KMS-11 (cell line): Measurements from ENCODE around the gene RASL10A.

Experiments
- H2AFZ ChIP-seq: fragments of 200-600 bp; sonication (generic); 2 replicates; pipeline ENCODE4 v1.6.1; 2016; ENCODE audit warnings: antibody characterized with exemption, mixed run types, low read depth
- H3K27ac ChIP-seq: fragments of 200-600 bp; sonication (generic); 2 replicates; pipeline ENCODE4 v1.6.1; 2016; ENCODE audit warnings: mild to moderate bottlenecking, mixed run types
- H3K27me3 ChIP-seq: fragments of 200-600 bp; sonication (generic); 2 replicates; pipeline ENCODE4 v1.6.1; 2017; ENCODE audit warnings: mild to moderate bottlenecking, low read depth, mixed run types, moderate library complexity; ENCODE audit not compliant: insufficient read depth
- H3K36me3 ChIP-seq: fragments of 200-600 bp; sonication (generic); 2 replicates; pipeline ENCODE4 v1.6.1; 2017; ENCODE audit warnings: mild to moderate bottlenecking, mixed run types; ENCODE audit not compliant: insufficient read depth
- H3K4me1 ChIP-seq: fragments of 200-600 bp; sonication (generic); 2 replicates; pipeline ENCODE4 v1.6.1; 2016; ENCODE audit warnings: mild to moderate bottlenecking, low read depth, mixed run types; ENCODE audit not compliant: poor library complexity, severe bottlenecking
- H3K4me2 ChIP-seq: fragments of 200-600 bp; sonication (generic); 2 replicates; pipeline ENCODE4 v1.7.0; 2016; ENCODE audit warnings: mild to moderate bottlenecking, mixed run types
- H3K4me3 ChIP-seq: fragments of 200-600 bp; sonication (generic); IDR thresholded peaks from 2 replicates; pipeline ENCODE4 v1.6.1; 2017; ENCODE audit warnings: low read depth, low read length, mixed read lengths; ENCODE audit not compliant: insufficient read depth
- H3K79me2 ChIP-seq: fragments of 200-600 bp; sonication (generic); 2 replicates; pipeline ENCODE4 v1.6.1; 2016; ENCODE audit warnings: low read depth, mixed run types; ENCODE audit not compliant: insufficient read depth
- H3K9ac ChIP-seq: fragments of 200-600 bp; sonication (generic); 2 replicates; pipeline ENCODE4 v1.6.1; 2016; ENCODE audit warnings: mild to moderate bottlenecking, mixed run types
- H4K20me1 ChIP-seq: fragments of 200-600 bp; sonication (generic); 2 replicates; pipeline ENCODE4 v1.6.1; 2016; ENCODE audit warnings: mild to moderate bottlenecking, mixed run types; ENCODE audit not compliant: insufficient read depth
- CTCF ChIP-seq: fragments of 200-600 bp; sonication (generic); conservative IDR thresholded peaks from 2 replicates; pipeline ENCODE4 v1.6.1; 2017; ENCODE audit warnings: low read depth, mild to moderate bottlenecking, antibody characterized with exemption, low read length, moderate library complexity, mixed read lengths

The RASL10A gene

DNA sequence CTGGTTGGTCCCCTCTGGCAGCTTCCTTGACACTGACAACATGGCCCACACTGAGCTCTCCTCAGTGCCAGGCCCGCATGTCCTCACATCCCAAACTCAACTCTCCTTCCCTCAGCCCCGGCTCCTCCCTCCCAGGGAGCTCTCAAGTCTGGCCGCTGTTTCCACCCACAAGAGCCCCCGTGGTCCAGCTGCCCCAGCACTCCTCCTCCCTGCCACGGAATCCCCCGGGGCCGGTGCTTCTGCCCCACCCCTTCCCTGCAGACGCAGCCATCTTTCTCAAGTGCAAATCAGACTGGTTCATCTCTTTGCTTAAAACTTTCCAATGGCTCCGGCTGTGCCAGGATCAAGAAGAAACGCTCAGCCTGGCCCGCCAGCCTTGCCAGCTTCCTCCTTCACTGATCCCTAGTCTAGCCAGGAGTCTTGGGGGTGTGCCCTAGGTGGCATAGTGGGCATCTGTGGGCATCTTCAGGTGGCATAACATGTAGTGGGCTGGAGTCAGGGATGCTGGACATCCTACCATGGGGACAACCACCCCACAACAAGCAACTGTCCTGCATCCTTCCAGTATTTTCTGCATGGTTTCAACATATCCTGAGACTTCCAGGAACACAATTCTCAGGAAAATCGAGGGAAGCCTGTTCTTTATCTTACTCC is 22.3 kb upstream of the RASL10A start:
- no peak for TF ChIP-seq CTCF
- Histone ChIP-seq H3K4me3 (no peak overlapping the region), H3K36me3 (no peaks in the 10 kb centered on the region), H3K4me2 (no peak overlapping the region), H3K27me3 (no peaks in the 10 kb centered on the region), H3K9ac (no peak overlapping the region), H4K20me1 (no peaks in the 10 kb centered on the region), H3K27ac (no peak overlapping the region), H2AFZ (no peak overlapping the region), H3K4me1 (no peaks in the 10 kb centered on the region), H3K79me2 (no peaks in the 10 kb centered on the region)

GRCh38 chr22:29336751-29337490 is 21.4 kb upstream of the RASL10A start:
- Histone ChIP-seq H3K9ac (no peak overlapping the region), H3K36me3 (no peaks in the 10 kb centered on the region), H3K4me1 (no peaks in the 10 kb centered on the region), H3K4me2 (no peak overlapping the region), H3K27me3 (no peaks in the 10 kb centered on the region), H3K27ac (no peak overlapping the region), H4K20me1 (no peaks in the 10 kb centered on the region), H3K4me3 (no peak overlapping the region), H3K79me2 (no peaks in the 10 kb centered on the region), H2AFZ (no peak overlapping the region)
- no peak for TF ChIP-seq CTCF

GRCh38 chr22:29335656-29336055 is 20.2 kb upstream of the RASL10A start:
- Histone ChIP-seq H3K27me3 (no peaks in the 10 kb centered on the region), H4K20me1 (no peaks in the 10 kb centered on the region), H3K4me3 (no peak overlapping the region), H3K79me2 (no peaks in the 10 kb centered on the region), H3K4me1 (no peaks in the 10 kb centered on the region), H3K36me3 (no peaks in the 10 kb centered on the region), H3K27ac (no peak overlapping the region), H2AFZ (no peak overlapping the region), H3K4me2 (no peak overlapping the region), H3K9ac (no peak overlapping the region)
- TF ChIP-seq CTCF = no peak

GRCh38 chr22:29334696-29335344 is 19.3 kb upstream of the RASL10A start:
- Histone ChIP-seq H4K20me1 (no peaks in the 10 kb centered on the region), H3K9ac (no peak overlapping the region), H3K4me1 (no peaks in the 10 kb centered on the region)

More at GRCh38 chr22:29334696-29335344, 19.3 kb upstream of the RASL10A start:
- no peaks in the 10 kb centered on the region for H3K27me3 ChIP-seq
- H3K4me3 ChIP-seq = no peak overlapping the region
- no peak for TF ChIP-seq CTCF
- no peak overlapping the region for H3K4me2 ChIP-seq
- H2AFZ ChIP-seq = no peak overlapping the region
- no peaks in the 10 kb centered on the region for H3K79me2 ChIP-seq
- no peak overlapping the region for H3K27ac ChIP-seq
- no peaks in the 10 kb centered on the region for H3K36me3 ChIP-seq
